Measurements from ENCODE around the gene MED12L.
"Not testable (repeated sequence)": the region's sequence is repeated elsewhere in the genome, so short reads cannot be mapped to it uniquely, and the experiment has no call there.

The MED12L gene

DNA sequence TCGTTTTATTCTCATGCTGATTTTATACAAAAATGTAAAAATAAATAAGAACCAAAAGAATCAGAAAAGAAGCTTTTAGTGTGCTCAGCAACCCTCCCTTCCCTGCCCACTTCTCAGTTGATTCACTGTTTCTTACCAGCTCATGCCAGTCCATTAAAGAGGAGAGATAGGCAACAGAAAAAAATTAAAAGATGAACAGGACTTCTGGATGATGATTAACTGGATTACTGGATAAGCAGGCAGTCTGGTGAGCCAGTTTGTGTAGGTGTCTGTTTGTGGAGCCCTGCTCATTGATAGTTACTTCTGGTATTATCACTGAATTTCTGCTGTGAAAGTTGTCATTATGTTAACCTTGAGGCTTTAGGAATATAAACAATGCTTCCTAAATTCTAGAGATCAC, 132.7 kb downstream of the MED12L start:
- no peak for DNase-seq

DNA sequence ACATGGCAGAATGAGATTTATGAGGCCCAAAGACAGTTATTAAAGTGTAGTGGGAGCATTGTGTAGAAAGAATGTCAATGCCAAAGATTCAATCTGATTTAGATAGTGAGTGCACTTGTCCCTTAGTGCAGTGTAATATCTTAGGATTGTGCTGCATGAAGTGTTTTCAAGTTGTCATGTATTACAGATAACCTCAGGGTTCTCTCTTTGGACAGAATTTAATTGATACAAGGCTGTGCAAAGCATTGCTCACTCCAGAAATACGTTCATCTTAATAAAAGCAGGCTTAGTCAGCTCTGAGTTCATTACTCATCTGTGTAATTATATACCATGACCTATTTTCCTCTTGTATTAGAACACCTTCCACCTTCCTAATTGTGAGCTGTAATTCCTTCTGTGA, 133.6 kb downstream of the MED12L start:
- no peak for DNase-seq

DNA sequence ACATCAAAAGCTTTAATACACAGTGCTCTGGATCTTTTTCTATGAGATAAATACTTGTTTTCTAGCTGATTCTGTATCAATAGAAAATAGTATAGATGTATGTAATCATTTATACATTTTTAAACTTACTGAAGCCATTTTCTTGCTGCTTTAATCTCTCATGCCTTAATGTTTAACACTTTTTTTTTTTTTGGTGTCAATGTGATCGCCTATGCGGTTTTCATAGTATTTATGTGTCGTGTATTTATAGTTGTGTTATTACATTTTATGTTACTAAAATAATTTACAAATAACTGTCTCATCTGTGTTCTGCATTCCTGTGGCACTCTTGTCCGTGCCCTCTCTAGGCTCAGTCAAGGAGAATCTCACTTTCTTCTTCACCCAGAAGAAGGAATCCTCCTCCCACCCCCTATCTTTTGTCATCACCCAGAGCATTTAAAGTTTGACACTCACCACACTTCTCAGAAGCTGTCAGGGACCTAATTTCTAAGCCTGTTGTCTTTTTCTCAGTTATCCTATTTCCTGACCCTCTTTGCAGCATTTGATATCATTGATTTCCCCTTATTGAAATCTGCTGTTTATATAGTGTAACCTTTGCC, 138.9 kb downstream of the MED12L start:
- DNase-seq: no peak

DNA sequence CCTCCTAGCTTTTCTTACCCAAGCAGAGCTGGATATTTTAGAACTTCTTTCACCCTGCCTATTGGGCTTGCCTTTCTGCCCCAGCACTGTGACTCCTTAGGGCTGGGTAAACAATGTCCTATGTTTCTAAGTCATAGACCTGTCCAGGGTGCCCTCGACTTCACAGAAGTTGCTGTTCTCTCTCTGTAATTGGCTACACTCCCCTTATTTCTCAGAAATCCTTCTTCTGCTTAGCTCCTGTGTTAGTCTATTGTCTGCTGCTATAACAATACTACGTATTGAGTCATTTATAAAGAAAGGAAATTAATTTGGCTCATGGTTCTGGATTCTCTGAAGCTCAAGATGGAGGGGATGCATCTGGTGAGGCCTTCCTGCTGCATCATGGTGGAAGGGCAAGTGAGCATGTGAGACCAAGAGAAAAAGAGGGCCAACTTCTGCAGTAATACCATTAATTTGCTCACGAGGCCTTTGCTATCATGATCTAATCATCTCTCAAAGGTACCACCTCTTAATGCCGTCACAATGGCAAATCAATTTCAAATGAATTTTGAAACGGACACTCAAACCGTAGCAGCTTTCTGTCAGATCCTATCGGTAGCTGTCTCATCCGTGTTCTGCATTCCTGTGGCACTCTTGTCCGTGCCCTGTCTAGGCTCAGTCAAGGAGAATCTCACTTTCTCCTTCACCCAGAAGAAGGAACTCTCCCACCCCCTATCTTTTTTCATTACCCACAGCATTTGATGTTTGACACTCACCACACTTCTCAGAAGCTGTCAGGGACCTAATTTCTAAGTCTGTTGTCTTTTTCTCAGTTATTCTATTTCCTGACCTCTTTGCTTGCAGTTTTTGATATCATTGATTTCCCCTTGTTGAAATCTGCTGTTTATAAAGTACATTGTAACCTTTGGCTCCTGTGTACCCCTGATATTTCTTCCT, 139.8 kb downstream of the MED12L start:
- DNase-seq: no peak

DNA sequence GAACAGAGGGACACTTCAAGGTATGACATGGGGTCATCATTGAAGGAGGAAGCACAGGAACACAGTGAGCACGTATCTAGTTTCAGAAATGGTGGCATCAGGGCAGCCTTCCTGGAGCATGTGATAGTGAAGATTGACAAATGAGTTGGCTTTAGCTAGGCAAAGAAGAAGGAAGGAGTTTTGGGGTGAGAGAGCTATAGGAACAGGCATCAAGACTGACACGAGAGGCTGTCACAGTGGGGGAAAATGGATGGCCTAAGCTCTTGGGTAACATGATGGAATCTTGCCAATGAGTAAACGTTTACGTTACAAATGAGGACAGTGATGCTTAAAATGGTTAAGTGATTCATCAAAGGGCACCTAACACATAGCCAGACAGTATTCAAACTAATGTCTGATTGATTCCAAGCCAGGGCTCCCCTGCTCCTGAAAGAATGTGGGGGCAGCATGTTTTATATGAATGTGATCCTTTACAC, 140.7 kb downstream of the MED12L start:
- DNase-seq: no peak

DNA sequence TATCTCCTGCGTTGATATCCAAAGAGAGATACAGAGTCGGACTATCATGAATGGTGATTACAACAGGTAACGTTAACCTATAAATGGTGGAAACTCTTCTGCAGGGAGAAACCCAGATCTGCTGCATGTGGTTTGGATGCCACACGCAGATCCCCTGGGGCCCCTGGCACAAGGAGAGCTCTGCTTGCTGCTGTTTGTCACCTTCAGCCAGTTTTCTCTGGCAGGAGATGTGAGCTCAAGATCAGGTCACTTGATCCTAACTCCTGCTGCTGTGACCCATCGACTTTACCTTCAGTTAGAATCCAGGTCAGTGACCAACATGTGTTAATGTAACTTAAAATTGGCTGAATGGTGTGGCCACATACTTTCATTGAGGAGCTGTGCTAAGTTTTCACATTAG, 141.4 kb downstream of the MED12L start:
- no peak for DNase-seq

DNA sequence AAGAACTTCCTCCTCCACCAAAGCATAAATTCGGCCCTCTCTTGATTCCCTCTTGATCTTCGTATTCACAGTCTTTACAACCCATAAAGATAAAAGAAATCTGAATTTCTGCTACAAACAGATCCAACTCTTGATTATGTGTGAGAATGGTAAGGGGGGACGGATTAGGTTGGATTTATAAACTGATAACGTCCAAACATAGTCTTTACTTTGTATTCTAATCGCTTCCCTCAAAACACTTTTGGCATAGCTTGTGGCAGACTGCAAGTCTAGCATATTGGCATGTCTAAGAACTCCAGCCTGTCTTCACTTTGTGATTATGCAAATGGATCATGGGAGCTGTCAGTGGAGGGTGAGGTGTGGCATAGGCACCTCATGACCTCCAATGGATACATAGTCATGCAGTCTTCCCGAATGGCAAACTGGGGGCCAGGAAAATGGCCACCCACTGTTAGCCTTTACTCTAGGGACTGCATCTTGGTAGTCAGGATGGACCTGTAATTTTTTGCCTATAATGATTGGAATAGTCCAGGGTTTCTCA, 141.9 kb downstream of the MED12L start:
- no peak for DNase-seq

DNA sequence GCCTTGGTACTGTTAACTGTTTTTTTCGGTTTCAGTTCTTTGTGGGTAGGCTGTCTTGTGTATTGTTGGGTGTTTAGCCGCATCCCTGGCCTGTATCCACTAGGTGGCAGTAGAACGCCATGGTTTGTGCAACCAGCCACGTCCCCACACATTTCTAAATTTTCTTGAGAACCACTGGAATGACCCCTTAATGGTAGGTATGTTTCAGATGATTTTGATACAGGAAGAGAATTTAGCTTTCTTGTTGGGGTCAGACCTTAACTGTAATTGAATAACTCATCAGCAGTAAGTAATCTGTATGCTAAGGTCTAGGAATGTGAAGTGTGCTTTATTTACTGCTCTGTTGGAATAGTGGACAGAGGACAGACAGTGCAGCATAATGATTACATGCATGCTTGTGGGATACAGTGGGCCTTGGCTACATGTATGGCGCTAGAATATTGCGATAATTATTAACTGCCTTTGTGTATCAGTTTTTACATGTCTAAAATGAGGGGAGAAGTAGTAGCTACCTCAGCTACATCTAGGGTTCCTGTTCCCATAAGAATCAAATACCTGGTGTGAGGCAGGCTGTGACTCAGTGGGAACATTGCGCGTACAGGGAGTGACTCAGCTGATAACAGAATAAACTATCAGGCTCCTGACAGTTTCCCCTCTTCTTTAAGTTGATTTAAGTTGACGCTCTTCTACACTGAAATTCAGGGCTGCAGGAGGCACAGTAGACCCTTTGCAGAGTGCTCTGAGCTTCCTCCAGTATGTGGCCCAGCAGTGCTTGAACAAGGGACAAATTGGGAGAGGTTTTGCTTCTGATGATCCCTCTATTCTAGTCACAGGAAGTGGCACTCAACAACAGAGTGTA, 142.6 kb downstream of the MED12L start:
- peak; percentile 83 for DNase-seq

DNA sequence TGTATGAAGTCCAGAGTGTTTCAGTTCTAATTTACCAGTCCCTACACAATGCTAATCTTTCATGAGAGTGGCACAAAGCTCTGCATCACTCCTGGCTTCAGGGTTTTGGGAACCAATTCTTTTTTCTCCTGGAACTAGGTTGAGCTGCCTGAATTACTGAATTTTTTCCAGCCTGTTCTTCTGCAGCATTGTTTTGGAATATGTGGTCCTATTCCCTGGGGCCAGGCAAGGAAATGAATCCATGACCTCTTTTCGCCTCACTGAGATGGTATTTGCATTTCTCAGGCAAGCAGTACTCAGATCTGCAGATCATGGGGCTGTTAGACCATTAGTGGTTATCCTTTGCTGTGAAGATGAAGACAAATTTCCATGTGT, 143.2 kb downstream of the MED12L start:
- DNase-seq: peak; percentile 47

DNA sequence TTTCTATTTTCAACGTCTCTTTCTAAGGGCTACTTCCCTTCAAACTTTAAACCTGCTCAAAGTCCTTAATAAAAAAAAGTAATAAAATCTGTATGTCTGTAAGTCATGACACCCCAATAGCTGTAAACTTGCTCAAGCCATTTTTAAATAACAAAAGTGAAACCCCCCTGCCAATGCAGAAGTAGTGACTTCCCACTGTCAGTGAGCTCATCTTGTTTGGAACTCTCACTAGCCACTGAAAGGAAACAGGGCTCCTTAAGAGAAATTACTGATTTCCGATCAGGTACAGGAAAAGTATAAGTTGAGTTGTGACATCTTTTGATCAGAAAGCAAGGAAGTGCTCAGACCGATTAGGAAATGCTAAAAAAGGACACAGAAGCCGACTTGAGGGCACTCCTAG, 145.2 kb downstream of the MED12L start:
- DNase-seq: no peak

DNA sequence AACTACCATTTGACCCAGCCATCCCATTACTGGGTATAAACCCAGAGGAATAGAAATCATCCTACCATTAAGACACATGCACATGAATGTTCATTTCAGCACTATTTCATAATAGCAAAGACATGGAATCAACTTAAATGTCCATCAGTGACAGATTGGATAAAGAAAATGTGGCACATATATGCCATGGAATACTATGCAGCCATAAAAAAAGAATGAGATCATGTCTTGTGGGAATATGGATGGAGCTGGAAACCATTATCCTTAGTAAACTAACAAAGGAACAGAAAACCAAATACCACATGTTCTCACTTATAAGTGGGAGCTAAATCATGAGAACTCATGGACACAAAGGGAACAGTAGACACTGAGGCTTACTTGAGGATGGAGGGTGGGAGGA, 146.9 kb downstream of the MED12L start:
- DNase-seq: not testable (repeated sequence)

DNA sequence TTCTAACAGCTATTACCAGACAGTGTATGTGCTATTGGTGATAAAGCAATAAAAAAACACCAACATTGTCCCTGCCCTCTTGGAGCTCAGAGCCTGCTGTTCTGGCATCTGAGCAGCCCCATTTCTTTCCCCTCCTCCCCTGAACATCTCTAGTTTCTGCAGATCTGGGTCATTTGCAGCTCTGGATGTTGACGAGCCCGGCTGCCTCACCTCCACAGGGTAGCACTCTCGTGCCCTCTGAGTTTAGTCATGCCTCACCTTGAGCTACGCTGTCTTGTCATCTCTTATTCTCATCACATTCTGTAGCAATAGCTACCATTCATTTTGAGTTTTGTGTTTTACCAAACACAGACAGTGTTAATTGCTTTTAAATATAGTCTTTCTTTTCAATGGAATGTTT, 147.5 kb downstream of the MED12L start:
- DNase-seq: no peak

DNA sequence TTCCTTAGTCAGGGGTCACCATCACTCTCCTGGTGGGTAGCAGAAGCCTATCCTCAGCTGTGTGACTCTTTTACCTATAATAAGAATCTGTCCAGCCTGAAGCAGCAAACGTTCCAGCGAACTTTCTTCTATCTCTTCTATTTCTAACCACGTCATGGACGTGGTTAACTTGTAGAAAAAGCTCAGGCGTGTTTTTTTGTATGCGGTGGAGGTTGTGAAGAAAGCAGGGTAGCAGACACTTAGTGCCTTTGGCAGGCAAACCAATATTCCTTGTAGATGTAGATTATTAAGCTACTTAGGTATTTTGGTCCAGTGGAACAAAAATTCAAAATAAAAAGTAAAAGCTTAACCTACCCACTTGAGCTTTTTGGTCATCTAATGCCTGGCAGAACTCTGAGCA, 149.4 kb downstream of the MED12L start:
- no peak for DNase-seq

DNA sequence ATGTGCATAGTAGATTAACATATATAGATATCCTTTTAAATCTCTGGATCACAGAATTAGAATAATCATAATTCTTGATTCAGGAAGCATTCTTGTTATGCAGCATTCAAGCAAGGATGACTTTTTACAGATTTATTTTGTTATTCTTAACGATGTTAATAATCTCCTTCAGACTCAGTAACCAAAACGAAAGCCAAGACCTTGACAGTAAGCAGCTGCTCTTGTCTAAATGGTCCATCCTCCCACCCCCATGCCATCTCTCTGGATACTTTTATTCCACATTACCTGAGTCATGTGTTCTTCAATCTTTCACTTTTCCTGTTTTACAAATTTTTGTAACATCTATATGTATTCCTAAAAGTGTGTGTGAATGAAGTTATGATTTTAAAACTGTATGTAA, 150.9 kb downstream of the MED12L start:
- DNase-seq: no peak

DNA sequence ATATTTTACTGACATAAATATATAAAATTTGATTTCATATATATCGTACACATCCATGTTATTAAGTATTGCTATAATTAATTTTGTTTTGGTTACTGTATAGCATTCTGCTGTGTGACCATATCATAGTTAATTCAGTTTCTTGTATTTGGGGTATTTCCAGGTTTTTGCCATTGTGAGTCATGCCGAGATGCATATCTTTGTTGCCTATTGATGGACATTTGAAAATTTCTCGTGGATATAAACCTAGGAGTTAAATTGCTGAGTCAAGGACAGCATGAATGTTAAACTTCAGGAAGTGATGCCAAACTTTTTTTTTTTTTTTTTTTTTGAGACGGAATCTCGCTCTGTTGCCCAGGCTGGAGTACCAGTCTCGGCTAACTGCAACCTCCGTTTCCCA, 151.3 kb downstream of the MED12L start:
- DNase-seq: no peak

DNA sequence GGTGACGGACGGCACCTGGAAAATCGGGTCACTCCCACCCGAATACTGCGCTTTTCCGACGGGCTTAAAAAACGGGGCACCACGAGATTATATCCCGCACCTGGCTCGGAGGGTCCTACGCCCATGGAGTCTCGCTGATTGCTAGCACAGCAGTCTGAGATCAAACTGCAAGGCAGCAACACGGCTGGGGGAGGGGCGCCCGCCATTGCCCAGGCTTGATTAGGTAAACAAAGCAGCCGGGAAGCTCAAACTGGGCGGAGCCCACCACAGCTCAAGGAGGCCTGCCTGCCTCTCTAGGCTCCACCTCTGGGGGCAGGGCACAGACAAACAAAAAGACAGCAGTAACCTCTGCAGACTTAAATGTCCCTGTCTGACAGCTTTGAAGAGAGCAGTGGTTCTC, 156.5 kb downstream of the MED12L start:
- DNase-seq: not testable (repeated sequence)

DNA sequence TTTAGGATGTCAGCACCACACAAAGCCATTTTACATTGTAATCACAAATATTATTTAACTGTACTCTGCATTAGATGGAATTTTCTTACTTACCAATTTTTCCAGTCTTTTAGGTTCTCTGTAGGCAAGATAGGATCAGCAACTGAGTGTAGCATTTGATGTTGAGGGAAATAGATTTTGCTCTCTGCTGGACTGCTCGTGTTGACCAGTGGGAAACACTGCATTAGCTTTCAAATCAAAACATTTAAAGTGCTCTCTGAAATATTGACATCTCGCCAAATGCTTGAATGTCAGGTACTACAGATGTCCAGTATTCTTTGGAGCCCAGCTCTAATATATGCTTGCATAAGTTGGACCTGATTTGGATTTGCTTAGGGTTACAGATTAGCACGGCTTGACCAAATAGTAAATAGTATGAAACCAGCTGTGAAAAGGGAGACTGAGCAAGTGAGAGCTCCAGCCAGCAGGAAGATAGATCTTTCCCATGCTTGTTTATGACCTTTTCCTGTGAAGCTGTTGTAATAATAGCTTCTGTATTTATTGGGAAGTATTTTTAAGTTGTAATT, 163.4 kb downstream of the MED12L start:
- DNase-seq: no peak

DNA sequence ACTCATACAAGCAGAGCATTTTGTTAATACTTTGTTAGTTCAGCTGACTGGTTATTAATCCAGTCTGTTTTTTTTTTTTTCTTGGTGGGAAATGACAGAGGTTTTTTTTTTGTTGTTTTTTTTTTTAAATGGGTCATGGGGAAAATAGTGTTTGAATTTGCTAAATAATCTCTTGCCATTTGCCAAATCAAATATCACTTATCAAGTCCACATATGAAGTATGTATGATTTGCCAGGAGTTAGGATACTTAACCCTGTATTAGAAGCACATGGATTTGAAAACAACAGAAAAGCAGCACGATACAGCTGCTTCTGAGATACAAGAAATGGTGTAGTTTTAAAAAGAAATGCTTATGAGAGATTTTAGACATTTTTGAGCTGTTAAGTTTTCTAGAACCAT, 171.3 kb downstream of the MED12L start:
- DNase-seq: no peak

DNA sequence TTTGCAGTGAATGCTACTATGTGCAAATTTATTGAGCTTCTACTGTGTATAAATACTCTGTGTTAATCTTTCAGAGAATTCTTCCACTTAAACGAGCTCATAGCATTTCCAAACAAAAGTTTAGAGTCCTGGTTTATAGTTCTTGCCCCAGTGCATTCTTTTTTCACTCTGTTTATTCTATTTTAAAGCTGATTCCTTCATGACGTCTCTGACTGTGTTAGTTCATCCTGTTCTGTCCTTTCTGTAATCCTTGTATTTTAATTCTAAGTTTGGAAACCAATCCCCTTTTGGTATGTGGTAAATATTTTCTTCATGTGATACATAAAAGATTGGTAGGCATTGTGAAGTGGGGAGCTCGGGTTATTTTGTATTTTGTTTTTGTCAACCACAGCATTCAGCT, 174.2 kb downstream of the MED12L start:
- no peak for DNase-seq

DNA sequence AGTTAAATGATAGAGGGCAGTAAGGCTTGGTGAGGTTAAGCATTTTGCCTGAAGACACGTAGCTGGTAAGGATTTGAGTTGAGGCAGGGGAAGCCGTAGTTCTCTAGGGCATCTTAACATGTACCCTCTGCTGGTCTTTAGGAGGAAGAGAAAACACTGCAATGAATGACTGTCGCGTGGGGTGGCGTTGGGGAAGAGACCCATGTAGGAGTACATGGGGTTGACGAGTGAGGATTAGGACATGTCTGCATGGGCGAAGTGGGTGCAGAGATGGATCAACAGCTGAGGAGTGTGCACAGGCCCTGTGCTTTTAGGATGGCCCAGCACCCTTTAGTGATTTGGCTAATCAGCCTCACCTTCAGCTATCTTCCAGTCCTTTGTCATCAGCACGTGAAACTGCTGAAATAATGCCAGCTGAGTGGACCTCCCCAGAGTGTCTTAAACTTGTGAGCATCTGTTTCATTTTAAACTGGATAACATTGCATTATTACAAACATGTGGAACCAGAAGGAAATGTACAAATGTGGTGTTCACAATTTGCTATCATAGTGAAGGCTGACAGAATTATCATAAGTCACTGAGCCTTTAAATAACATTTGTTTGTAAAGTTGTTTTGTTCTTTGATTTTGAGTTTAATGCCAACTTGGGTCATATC, 177.5 kb downstream of the MED12L start:
- no peak for DNase-seq

DNA sequence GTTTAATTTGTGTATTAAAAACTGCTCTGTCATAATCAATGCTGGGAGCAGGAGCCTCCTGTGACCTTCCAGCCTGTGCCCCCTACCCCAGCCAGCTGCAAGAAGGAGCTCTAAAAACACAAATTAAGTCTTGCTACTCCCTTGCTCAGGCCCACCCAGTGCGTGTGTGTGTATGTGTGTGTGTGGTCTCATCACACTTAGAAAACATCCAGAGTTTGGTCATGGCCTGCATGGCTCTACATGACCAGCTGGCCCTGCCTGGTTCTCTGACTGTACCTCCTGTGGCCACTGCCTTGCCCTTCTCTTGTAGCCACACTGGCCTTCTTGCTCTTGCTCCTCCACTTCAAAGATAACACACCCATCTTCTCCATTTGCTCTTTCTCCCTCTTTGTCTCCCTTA, 179.1 kb downstream of the MED12L start:
- DNase-seq: peak; percentile 9

DNA sequence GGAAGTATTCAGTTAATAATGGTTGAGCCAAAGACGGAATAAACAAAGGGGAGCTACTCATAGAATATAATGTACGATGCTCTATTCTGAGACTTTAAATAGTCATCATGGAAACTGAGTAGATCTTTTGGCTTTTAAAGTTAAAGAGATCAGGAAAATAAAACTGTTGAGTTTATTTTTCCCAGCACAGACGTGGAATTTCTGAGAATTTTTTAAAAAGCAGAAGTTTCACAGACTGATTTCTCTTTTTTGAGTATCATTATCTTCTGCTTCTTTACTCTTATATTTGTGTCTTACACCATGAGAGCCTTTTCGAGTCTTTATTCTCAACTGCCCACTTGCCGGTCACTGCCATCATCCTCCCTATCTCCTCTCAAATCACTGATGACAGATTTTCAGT, 179.7 kb downstream of the MED12L start:
- DNase-seq: no peak

Data from retina (tissue), 1 donor.